ENCODE data around the gene L3MBTL4.

The L3MBTL4 gene

DNA sequence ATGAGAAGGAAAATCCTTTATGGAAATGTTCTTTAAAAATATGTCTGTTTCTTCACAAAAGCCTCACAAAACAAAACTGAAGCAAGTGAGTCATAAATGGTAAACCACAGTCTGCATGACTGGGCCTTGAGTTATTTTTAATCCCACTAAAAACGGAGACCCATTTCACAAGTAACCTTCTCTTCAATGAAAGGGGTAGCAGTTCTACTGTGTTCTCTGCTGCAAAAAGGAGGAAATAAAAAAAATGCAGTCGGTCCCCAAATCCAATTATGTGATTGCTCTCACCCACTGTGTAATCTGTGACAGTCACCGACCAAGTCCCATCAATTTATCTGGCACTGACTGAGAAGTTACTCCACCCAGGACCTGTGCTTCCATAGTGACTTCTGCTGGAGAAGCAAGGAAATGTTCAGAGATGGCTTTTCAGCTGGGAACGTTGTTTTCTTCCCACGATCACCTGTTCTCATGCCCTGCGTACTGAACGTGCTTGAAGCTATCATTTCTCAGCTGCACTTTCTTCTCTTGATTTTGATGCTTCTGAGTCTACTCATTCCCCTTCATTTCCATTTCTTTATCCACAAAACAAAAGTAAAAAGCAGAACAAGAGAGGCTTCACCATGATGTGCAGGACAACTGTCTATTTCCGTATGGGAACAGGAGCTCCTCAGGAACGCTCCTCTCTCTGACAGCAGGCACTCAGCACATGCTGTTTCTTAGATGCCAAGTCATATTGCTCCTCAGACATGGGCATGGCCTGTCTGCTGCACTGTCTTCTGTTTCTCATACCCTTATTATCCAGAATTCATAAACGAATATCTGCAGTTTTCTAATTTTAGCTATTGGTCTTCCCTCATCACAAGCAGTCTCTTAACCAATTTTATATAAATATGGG, 439.4 kb downstream of the L3MBTL4 start:
- DNase-seq (ENCODE audit: insufficient read length, low spot score) (peak; percentile 28), FAIRE-seq (peak; percentile 92)

- DNase-seq (ENCODE audit: insufficient read length, low spot score) (no peak), FAIRE-seq (no peak)
These were observed 440.0 kb downstream of the L3MBTL4 start for GRCh38 chr18:5974696-5975095.

DNA sequence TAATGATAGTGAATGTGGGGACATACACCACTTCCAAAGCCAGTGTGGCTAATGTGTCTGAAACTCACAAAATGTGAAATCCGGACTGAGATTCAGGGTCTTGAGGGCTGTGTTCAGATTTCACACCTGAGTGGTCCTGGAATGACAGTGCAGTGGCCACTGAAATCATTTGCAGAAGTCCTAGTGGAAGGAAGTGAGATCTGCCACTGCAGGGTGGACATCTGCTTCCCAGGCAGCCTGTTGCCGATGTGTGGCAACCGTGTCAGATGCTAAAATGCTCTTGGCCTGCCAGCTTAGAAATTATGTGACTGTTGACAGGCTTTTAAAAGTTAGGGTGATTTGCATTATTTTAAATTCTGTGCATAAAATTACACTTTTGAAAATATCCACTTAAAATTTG, 441.6 kb downstream of the L3MBTL4 start:
- FAIRE-seq (peak; percentile 48), DNase-seq (ENCODE audit: insufficient read length, low spot score) (no peak)

GRCh38 chr18:5972298-5972697, 442.4 kb downstream of the L3MBTL4 start:
- peak; percentile 91 for FAIRE-seq
- DNase-seq (ENCODE audit: insufficient read length, low spot score) = no peak

GRCh38 chr18:5969989-5970403, 444.7 kb downstream of the L3MBTL4 start:
- no peak for DNase-seq (ENCODE audit: insufficient read length, low spot score)
- FAIRE-seq = no peak

GRCh38 chr18:5969355-5969988, 445.2 kb downstream of the L3MBTL4 start:
- FAIRE-seq = no peak
- DNase-seq (ENCODE audit: insufficient read length, low spot score) = no peak

GRCh38 chr18:5967666-5968065, 447.0 kb downstream of the L3MBTL4 start:
- DNase-seq (ENCODE audit: insufficient read length, low spot score) = no peak
- FAIRE-seq = no peak

- DNase-seq (ENCODE audit: insufficient read length, low spot score) (no peak), FAIRE-seq (no peak)
These were observed 447.7 kb downstream of the L3MBTL4 start for GRCh38 chr18:5967007-5967406.

DNA sequence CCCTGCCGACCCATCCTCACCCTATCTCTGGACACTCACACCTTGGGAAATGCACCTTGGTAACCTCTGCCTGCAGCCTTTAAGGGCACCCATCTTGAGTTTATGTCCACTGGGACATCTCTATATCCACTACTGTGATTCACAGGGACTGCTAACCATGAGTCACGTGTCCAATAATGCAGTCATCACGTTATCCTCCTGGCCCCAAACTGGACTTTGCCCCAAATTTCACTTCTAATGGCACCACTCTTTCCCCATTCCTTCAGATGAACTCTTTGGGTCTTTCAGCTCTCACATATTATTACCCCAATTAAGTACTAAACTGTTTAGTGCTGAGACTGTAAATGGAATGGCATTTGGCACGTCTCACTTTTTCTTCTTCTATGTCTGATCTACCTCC, 448.2 kb downstream of the L3MBTL4 start:
- no peak for DNase-seq (ENCODE audit: insufficient read length, low spot score)
- FAIRE-seq = no peak

DNA sequence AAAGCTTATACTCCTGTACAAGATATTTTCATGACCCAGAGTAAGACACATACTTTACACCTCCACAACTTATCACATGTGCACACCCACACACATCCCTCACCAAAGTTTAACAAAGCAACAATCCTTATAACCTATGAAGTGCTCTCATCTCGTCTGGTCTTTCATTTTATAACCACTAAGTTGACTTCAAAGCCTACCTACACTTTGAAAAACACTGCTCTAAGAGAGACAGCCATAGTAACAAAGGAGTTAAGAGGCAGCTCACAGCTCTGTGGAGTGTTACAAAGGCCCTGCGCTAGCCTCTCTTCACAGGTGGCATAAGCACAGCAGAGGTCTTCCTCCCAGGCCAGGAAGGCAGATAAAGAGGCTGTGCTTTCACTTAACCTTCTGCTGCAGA, 449.7 kb downstream of the L3MBTL4 start:
- no peak for FAIRE-seq
- no peak for DNase-seq (ENCODE audit: insufficient read length, low spot score)

DNA sequence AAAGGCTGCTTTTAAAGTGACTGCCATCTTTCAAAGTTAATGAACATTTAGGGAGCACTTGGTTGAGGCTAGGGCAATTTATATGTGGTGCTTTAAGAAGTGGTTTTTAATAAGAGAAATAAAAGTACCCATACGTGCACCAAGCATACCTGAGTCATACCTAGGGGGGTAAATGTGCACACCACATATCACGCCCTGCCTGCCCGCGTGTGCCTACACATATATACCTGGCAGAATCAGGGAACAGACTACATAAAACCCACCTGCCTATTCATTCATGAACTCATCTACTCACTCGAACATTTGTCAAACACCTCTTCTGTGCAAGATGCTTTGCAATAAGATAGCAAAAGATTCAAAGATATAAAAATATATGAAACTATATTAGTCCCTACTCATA, 450.1 kb downstream of the L3MBTL4 start:
- DNase-seq (ENCODE audit: insufficient read length, low spot score) (no peak), FAIRE-seq (no peak)

GRCh38 chr18:5964108-5964507, 450.6 kb downstream of the L3MBTL4 start:
- DNase-seq (ENCODE audit: insufficient read length, low spot score) (no peak), FAIRE-seq (no peak)

- DNase-seq (ENCODE audit: insufficient read length, low spot score) (no peak), FAIRE-seq (no peak)
These were observed 451.4 kb downstream of the L3MBTL4 start for GRCh38 chr18:5963267-5963666.

- no peak for DNase-seq (ENCODE audit: insufficient read length, low spot score)
- no peak for FAIRE-seq
These were observed 452.3 kb downstream of the L3MBTL4 start for GRCh38 chr18:5962362-5962761.

DNA sequence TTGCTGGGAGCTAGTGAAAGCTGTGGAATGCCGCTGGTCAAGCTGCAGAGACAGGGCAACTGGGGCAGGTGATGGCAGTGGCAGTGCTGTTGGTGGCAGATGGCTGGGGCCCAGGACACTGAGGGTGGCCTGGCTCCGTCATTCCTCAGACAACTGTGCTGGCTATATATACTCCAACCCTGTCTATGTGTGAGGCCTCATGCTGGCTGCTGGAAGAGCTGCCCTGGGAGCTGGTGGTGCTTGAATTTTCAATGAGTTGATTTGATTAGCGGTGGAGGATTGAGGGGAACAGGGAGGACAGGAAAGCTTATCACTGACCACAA, 452.9 kb downstream of the L3MBTL4 start:
- DNase-seq (ENCODE audit: insufficient read length, low spot score) (no peak), FAIRE-seq (no peak)

DNA sequence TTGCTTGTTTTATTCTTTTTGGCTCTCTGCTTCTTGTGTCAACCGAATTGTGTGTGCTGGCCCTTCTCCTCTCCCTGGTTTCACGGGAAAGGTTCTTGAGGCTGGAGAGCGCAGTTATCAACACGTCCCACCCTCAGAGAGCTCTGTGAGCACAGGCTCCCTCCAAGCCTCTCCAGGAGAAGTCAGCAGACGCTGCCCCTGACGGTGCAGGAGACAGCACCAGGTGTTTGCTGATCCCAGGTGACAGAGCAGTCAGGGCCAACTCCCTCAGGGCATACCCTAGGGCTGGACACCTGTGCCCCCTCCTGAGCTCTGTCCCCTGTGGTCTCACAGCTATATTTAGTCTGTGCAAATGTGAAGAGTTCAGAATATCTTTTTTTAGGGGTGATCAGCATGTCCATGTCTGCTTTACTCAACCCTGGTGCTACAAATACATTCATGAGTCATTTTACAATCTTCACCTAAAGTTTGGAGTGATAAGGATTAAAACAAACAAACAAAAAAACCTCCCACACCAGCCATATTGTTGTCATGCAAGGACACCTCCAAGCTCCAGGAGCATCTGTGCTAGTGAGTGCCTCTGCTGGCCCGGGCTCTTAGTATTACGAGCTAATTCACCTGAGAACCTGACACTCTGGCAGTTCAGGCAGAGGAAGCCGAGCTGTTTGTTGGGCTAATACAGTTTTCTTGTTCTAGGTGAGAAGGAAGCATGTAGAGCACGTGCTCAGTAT, 453.4 kb downstream of the L3MBTL4 start:
- FAIRE-seq (no peak), DNase-seq (ENCODE audit: insufficient read length, low spot score) (no peak)

- DNase-seq (ENCODE audit: insufficient read length, low spot score) (no peak), FAIRE-seq (no peak)
These were observed 455.9 kb downstream of the L3MBTL4 start for GRCh38 chr18:5958822-5959221.

DNA sequence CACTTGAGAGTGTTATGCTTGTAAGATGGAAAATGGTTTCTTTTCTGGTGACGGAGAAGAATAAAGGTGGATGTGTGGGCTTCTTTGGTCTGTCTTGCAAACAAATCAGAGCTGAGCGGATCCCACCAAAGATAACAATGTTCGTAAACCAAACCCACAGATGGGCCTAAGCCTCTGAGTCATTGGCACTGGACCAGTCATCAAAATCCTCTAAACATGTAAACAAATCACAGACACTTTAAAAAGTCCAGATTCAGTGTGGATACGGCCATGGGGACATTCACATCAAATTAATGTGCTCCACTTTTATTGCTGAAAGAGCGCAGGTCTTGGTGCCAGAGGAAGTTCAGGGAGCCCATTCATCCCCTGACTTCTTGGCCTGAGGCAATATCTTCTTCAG, 458.9 kb downstream of the L3MBTL4 start:
- DNase-seq (ENCODE audit: insufficient read length, low spot score) (no peak), FAIRE-seq (no peak)

GRCh38 chr18:5951515-5952091, 463.1 kb downstream of the L3MBTL4 start:
- DNase-seq (ENCODE audit: insufficient read length, low spot score) (no peak), FAIRE-seq (no peak)

DNA sequence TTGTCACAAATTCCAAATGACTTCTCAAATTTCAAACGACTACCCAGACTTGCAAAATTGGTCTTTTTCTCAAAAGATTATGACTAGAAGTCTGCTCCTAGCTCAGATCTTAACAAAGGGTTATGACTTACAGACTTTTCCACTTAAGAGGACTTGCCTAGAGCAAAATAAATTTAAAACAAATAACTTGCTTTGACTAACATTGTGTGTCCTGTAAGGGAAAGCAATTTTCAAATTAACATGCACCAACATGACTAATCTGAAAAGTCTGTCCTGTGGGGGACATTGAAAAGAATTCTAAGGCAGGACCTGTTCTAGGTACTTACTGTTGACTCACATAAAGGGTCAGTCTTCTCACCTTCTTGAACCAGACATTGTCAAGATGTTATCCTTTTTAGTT, 465.9 kb downstream of the L3MBTL4 start:
- DNase-seq (ENCODE audit: insufficient read length, low spot score) (no peak), FAIRE-seq (peak; percentile 33)

GRCh38 chr18:5948237-5948636, 466.5 kb downstream of the L3MBTL4 start:
- no peak for DNase-seq (ENCODE audit: insufficient read length, low spot score)
- FAIRE-seq = no peak
